ENCODE data around the gene DIO3. TPM values are rescaled to one million over a fixed set of nuclear protein-coding genes. Genes with fewer than 3 reads are reported as not detected.

DIO3 gene
- total RNA-seq, 4 donors from 2014 or later, result 4.3 to 14.2 (median 5.1) TPM

DNA sequence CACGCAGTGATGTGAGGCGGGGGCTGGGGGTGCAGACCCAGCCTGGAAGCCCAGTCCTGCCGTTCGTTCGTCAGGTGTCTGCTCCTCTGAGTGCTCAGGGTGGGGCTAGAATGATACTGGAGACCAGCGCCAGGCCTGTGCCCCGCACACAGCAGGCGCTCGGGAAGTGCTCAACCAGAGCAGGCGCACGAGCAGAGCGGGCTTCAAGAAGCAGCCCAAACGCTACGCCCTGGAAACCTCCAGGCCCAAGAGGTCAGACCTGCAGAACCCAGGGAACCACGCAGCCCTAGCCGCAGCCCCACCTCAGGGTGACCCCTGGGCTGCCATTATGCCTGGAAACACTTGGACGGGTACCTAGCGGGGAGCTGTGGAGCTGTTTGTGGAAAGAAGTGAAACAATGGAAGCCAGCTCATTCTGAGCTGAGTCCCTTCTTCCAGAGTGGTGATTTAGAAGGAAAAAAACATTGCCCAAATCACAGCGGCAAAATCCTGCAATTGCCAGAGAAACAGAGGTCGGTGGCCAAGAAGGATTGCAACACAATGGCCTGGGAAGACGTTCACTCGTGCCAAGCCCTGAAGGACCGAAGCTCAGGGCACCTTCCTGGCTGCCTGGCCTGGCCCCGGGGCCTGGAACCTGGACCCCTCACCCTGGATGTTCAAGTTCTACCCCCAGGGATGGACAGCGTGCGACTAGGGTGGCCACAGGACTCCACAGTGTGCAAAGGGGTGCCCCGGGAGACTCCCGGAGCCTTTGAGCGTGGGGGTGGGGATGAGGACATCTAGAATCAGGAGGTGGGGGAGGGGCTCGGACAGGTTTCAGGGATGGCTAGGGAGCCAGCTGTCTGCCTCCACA lies 40.4 kb upstream of the DIO3 start:
- ATAC-seq (ENCODE audit: low FRiP score), result peak; percentile 42
- no peak for DNase-seq (ENCODE audit: low spot score)
- TF ChIP-seq, protein P1, sequence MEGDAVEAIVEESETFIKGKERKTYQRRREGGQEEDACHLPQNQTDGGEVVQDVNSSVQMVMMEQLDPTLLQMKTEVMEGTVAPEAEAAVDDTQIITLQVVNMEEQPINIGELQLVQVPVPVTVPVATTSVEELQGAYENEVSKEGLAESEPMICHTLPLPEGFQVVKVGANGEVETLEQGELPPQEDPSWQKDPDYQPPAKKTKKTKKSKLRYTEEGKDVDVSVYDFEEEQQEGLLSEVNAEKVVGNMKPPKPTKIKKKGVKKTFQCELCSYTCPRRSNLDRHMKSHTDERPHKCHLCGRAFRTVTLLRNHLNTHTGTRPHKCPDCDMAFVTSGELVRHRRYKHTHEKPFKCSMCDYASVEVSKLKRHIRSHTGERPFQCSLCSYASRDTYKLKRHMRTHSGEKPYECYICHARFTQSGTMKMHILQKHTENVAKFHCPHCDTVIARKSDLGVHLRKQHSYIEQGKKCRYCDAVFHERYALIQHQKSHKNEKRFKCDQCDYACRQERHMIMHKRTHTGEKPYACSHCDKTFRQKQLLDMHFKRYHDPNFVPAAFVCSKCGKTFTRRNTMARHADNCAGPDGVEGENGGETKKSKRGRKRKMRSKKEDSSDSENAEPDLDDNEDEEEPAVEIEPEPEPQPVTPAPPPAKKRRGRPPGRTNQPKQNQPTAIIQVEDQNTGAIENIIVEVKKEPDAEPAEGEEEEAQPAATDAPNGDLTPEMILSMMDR (IDR thresholded peaks at IDR 0.05), result no peak

DNA sequence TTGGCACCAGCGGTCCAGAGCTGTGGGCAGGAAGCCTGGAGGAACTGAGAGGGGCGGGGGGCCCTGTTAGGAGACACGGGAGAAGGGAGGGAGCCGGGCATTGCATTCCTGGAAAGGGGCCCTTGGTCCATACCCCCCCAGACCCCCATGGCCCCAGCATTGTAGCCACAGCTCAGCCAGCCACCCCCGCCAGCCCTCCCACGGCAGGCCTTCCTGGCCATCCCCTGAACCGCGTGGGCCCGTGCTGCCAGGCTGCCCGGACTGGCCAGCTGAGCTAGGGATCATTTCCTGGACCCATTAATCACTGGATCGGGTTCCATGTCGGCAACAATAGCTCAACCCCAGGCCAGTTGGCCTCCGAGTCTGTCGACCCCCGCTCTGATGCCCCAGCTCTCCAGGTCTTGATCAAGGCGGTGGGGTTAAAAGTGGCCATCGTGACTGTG lies 39.8 kb upstream of the DIO3 start:
- DNase-seq (ENCODE audit: low spot score) (no peak), ATAC-seq (ENCODE audit: low FRiP score) (peak; percentile 34)
- TF ChIP-seq, protein P1 (IDR thresholded peaks at IDR 0.05), result no peak

DNA sequence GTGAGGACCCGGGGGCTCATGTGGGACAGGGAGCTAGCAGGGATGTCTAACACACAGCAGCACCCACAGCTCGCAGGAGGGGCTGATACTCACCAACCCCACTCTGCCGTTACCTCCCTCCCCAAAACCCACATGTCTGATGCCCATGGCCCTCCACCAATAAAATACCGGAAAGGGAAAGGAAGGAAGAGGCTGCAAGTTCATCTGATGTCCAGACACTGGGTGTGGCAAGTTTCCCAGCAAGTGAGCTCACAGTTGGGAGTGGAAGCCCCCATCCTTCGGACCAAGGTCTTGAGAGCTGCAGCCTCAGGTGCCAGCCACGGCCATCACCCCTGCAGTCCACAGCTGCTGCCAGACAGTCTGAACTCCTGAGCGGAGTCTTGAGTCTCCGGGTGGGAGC lies 39.3 kb upstream of the DIO3 start:
- TF ChIP-seq, protein P1 (IDR thresholded peaks at IDR 0.05), result no peak
- no peak for ATAC-seq (ENCODE audit: low FRiP score)
- DNase-seq (ENCODE audit: low spot score), result no peak

DNA sequence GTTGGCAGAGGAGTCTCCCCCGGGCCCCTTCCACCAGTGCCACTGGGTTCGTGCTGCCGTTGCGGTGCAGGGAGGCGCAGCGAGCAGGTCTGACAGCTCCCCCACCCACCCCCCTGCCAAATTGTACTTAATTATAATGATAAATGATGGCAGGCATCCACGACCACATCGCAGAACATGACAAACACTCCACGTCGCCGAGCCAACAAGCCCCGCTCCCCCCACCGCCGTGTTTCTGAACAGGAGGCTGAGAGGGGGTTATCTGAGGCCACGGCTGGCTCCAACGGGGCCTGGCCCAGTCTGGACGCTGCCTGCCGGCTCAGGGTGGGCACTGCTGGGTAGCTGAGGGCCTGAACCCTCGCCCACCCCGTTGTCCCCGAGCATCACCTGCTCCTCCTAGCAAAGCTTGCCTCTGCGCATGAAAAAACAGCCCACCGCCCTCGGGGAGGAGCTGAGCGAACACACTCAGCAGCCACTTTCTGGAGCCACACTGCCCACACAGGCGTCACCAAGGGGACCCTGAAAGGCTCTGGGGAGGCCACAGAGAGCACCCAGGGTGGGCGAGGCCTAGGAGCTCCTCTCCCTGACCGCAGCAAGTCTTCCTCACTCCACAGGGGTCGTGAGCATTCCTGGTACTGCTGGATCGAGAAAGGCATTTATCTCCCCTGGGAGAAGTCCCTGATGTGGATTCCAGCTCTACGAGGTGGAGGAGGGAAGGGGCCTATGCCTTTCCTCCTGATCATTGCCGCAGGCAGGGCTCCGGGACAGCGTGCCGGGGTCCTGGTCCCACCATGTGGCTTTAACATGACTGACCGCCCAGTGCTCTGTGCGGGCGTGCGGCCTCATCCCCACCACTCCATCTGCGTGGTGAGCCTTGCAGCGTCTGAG lies 35.4 kb upstream of the DIO3 start:
- ATAC-seq (ENCODE audit: low FRiP score) (no peak), DNase-seq (ENCODE audit: low spot score) (no peak)
- TF ChIP-seq, protein P1 (IDR thresholded peaks at IDR 0.05), result no peak

DNA sequence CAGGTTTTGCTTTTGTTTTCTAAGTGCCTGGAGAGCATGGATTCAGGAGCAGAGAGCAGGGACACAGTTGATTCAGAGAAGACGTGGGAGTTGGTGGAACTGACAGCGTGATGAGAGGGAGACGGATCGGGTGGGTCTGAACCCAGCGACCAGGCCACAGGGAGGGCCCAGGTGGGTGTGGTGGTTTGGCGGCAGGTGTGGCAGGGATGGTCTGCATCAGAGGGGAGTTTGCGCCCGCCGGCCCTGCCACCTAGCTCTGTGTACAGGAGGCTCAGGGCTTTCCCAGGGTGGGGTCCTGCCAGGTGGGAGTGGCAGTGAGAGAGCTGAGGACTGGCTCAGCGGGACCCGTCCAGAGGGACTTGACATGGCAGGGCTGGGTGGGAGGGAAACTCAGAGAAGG lies 33.3 kb upstream of the DIO3 start:
- DNase-seq (ENCODE audit: low spot score) (no peak), ATAC-seq (ENCODE audit: low FRiP score) (no peak)
- TF ChIP-seq, protein P1 (IDR thresholded peaks at IDR 0.05), result no peak

DNA sequence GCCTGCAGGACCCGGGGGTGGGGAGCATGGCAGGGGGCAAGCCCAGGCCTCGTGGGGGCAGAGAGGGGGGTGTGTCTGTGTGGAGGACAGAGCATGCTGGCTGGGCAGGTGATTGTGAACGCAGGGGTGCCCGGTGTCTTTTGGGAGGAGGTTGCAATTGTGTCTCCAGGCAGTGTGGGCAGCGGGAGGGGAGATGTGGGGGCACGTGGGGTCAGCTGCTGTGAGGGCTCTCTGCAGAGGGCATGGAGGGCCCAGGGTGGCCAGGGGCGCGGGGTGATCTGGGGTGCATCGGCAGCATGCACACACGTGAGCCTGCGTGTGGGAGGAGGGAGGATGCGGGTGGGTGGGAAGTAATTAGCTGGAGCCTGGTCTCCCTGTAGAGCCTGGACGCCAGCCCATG lies 32.2 kb upstream of the DIO3 start:
- no peak for ATAC-seq (ENCODE audit: low FRiP score)
- DNase-seq (ENCODE audit: low spot score), result no peak
- TF ChIP-seq, protein P1 (IDR thresholded peaks at IDR 0.05), result no peak
